CD4-positive, alpha-beta T cell treated with Interleukin-15 for 1 hour (primary cell): ENCODE data around the gene SFSWAP.
"Not testable (repeated sequence)": the region's sequence is repeated elsewhere in the genome, so short reads cannot be mapped to it uniquely, and the experiment has no call there.

Experiments used
- DNase-seq: peaks from one replicate; pipeline ENCODE4 v3.0.0-alpha.2; 2020

SFSWAP gene

DNA sequence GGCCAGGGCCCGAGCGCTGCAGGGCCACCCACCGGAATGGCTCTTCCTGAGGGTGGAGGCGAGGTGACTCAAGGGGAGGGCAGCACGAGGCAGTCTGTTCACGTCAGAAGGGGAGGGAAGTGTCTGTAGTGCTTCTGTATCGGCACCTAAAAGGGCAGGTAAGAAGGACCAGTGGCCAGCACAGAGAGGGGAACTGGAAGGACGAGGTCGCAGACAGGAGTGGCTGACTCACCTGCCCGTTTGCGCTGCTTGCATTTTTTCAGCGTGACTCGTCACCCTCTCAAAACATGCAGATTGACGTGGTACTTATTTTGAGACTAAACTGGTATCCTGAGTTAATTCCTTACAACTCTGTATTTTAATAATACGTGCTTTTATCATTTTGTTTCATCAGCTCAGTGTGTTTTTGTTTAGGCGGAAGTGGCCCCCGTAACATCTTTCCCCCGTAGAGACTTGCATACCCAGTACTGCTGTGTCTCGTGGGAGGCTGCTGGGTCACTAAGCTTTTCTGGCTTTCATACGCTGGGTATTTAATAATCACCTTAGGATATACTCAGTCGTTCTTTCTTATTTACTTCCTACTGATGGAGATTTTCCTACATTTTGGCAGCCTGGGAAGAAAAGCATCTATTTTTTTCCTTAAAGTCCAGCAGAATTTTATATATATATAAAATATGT is 26.4 kb downstream of the SFSWAP start:
- no peak for DNase-seq

GRCh38 chr12:131738196-131738595 is 27.3 kb downstream of the SFSWAP start:
- no peak for DNase-seq

- no peak for DNase-seq
Measured at GRCh38 chr12:131740626-131741025, 29.7 kb downstream of the SFSWAP start.

GRCh38 chr12:131742761-131743160 is 31.9 kb downstream of the SFSWAP start:
- DNase-seq = not testable (repeated sequence)

DNA sequence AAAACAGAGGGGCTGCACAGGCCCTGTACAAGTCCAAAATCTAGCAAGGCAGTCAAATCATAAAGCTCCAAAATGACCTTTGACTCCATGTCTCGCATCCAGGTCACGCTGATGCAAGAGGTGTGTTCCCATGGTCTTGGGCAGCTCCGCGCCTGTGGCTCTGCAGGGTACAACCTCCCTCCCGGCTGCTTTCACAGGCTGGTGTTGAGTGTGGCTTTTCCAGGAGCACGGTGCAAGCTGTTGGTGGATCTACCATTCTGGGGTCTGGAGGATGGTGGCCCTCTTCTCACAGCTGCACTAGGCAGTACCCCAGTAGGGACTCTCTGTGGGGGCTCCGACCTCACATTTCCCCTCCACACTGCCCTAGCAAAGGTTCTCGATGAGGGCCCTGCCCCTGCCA is 32.5 kb downstream of the SFSWAP start:
- not testable (repeated sequence) for DNase-seq

- not testable (repeated sequence) for DNase-seq
Measured at GRCh38 chr12:131743880-131744279, 33.0 kb downstream of the SFSWAP start.

DNA sequence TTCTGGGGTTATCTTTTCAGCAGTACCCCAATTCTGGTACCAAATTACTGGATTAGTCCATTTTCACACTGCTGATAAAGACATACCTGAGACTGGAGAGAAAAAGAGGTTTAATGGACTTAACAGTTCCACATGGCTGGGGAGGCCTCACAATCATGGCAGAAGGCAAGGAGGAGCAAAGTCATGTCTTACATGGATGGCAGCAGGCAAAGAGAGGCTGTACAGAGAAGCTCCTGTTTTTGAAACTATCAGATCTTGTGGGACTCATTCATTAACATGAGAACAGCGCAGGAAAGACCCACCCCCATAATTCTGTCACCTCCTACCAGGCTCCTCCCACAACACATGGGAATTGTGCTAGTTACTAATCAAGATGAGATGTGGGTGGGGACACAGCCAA is 33.8 kb downstream of the SFSWAP start:
- not testable (repeated sequence) for DNase-seq

GRCh38 chr12:131745706-131746105 is 34.8 kb downstream of the SFSWAP start:
- no peak for DNase-seq

- no peak for DNase-seq
Measured at GRCh38 chr12:131747276-131748177, 36.6 kb downstream of the SFSWAP start.

DNA sequence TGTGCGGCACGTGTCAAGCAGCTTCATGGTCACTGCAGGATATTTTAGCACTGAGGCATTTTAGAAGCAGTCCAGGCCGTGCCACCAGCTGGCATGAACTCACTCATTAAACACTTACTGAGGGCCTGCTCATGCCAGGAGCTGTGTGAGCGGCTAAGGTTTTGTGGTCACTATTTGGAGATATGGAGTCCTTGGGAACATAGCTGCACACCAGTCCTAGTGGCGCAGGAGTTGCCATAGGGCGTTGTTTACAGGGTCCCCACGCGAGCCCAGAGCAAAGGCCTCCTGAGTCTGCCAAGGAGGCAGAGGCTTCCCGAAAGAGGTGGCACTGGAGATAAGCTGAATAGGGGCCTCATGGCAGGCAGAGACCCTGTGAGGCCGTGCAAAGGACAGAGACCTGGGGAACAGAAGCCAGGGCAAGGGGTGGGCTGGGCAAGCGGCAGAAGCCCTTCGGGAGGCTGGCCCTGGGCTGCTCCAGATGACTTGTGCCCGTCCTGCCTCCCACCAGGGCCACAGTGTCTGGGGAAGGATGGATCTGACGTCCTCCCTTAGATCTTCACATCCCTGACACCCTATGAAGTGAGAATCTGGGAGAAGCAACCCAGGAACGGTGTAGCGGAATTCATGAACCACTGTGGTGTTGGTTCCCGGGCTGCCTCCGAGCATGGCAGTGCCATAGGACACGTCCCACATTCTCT is 38.9 kb downstream of the SFSWAP start:
- DNase-seq = no peak

DNA sequence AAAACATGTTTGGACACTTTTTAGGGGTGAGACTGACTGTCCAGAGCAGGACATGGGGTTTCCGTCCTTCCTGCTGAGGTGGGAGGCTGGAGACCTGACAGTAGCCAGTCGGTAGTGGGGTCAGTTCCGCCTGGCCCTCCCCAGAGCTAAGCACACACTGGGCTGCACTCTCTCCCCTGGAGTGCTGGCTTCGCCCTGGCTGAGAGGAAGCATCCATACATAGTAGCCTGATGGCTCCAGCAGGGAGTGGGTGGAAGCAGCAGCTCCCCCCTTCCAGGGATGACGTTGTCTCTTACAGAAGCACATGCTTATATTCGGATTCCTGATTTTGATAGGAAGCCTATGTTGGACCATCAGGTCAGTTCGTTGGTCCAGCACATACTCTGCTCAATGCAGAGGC is 40.4 kb downstream of the SFSWAP start:
- no peak for DNase-seq

DNA sequence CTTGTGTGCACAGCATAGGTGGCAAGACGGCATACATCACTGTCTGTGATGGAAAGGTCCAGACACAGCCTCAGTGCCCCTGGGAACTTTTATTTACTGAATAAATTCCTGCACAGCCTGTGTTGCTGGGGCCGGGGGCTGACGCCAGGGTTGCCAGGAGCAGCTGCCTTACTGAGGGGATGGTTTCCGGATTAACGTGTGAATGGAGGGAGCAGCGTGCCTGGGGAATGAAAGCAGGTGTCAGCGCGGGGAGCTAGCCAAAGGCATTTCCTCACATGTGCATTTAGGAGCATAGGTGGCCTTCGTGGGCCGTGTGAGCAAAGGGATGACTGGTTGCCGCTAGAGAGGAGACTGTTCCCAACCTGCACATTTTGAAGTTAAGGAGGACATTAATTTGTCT is 41.6 kb downstream of the SFSWAP start:
- DNase-seq = no peak

DNA sequence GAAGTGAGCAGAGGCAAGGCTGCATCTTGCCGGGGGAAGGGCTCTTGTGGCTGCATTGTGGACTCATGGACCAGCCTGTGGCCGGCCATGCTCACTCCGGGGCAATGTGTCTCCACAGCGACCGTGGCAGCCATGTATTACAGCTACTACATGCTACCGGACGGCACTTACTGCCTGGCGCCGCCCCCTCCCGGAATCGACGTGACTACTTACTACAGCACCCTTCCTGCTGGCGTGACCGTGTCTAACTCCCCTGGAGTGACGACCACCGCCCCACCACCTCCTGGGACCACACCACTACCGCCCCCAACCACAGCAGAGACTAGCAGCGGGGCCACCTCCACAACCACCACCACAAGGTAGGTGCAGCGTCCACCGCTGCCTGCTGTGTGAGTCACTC is 42.1 kb downstream of the SFSWAP start:
- no peak for DNase-seq

DNA sequence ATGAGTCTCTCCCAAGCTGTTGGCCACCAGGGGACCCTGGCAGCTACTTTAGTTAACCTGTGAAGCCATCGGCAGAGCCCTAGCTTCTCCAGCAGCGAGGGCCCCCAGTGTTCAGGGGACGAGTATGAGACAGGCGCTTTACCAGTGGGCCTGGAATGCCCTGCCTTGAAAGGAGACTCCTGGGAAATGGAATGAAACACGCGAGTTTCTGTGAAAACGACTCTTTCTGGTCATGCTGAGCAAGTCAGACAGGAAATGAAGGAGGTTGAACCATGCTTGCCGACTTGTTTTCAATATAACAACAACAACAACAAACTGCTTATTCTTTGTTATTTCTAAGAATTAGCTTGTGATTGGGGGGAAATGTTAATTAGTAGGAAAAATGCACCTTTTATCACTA is 42.9 kb downstream of the SFSWAP start:
- DNase-seq = no peak

DNA sequence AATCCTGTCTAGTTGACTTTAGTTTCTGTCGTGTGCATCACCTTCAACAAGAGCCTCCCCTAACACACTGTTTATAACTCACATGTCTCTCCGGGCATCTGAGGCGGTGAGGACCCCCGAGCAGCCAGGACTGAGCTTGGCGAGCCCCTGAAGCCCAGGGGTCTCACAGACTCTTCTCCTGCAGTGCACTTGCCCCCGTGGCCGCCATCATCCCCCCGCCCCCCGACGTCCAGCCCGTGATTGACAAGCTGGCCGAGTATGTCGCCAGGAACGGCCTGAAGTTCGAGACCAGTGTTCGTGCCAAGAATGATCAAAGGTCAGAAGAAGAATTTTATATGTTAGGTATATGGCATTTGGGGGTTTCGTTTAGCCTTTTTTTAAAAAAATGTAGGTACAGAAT is 43.3 kb downstream of the SFSWAP start:
- no peak for DNase-seq

- peak; percentile 48 for DNase-seq
Measured at GRCh38 chr12:131755305-131756113, 44.6 kb downstream of the SFSWAP start.

DNA sequence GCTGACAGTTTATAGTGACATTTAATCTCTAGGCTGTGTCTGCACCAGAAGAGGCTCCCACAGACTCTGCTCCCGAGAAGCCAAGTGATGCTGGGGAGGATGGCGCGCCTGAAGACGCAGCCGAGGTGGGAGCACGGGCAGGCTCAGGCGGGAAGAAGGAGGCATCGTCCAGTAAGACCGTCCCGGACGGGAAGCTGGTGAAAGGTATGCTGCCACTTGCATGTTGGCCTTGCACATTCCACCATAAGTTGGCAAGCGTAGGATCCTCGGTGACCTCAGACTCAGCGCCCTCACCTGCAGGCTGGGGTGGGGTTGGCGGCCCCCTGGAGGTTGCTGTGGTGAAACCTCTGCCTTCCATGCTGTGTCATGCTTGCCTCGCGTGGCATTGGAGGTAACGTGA is 45.6 kb downstream of the SFSWAP start:
- DNase-seq = no peak

DNA sequence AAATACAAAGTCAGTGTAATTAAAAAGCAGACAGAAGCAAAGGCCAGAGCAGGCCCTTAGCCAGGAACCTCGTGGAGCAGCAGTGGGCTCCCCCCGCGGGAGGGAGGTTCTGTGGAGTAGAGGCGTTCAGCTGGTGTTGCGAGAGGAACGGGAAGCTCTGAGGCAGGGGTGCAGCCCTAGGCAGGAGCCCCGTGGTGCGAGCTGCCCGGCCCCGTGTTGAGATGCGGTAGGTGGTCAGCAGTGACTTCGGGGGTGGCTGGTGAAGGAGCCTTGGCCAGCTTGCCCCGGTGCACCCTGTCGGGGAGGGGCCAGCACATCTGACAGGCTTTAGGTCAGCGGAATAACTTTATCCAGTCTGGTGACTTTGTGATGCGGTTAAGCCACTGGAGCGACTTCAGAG is 46.2 kb downstream of the SFSWAP start:
- DNase-seq = no peak

GRCh38 chr12:131758016-131758739 is 47.3 kb downstream of the SFSWAP start:
- no peak for DNase-seq

GRCh38 chr12:131759176-131759575 is 48.3 kb downstream of the SFSWAP start:
- DNase-seq = no peak

DNA sequence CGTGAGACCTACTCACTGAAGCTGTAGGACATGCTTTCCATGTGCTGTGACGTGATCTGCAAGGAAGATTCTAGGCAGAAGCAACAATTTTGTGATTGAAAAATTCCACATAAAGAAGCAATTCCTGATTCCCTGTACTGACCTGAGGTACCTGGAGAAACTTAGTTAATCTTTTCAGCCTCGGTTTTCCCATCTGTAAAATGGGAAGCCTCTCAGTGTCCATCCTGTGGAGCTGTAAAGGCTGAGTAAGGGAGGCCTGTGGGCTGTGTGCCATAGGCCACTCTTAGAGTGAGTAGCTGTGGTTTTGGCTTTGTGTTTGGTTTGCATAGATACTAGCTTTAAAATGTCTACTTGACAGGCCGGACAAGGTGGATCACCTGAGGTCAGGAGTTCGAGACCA is 50.7 kb downstream of the SFSWAP start:
- DNase-seq = no peak

DNA sequence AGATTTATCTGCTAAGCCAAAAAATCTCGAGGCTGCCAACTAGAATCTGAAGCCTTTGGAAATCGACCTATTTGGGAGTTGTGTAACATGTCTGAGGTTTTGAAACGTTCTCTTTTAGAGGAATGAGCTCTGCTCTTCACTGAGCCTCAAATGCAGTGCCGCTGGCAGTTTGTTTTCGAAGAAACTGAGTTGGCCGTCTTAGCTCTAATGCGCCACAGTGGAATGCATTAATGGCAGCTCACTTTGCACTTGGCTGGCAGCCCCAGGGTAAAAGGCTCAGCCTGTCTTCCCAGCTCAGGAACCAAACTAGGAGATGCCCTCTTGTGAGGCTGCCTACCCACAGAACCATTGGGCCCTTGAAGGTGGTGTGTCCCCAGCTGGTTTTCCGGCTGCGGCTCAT is 53.8 kb downstream of the SFSWAP start:
- DNase-seq = no peak
